Gastroesophageal sphincter (tissue), 4 donors: ENCODE measurements around the gene ERRFI1. TPM values are rescaled to one million over a fixed set of nuclear protein-coding genes. Genes with fewer than 3 reads are reported as not detected.

Source experiments
- ATAC-seq: fragments of 150-250 bp; one replicate; pipeline ENCODE4 v1.9.1; 2016; ENCODE audit warnings: mild to moderate bottlenecking, moderate library complexity
- H3K27ac ChIP-seq, 4 donors: fragments of 200-600 bp; sonication (generic) in 3 of 4; 1 replicate in 3 of 4; 2 replicates in 1 of 4; pipeline ENCODE4 v1.5.1; 2016 to 2019
- H3K27me3 ChIP-seq: fragments of 200-600 bp; sonication (generic); one replicate; pipeline ENCODE4 v1.5.1; 2019
- H3K36me3 ChIP-seq, 2 donors: fragments of 200-600 bp; sonication (generic); one replicate each; pipeline ENCODE4 v1.5.1; 2019; ENCODE audit warnings: control low read depth in 1 of 2
- H3K4me1 ChIP-seq, 3 donors: fragments of 200-600 bp; sonication (generic); 1 replicate in 2 of 3; 2 replicates in 1 of 3; pipeline ENCODE4 v1.5.1; 2016 to 2019; ENCODE audit warnings: control low read depth in 2 of 3
- H3K4me3 ChIP-seq, 2 donors: fragments of 200-600 bp; sonication (generic); one replicate each; pipeline ENCODE4 v1.5.1; 2019; ENCODE audit warnings: mild to moderate bottlenecking in 1 of 2, moderate library complexity in 1 of 2
- H3K9me3 ChIP-seq, 3 donors: fragments of 200-600 bp; sonication (generic); one replicate each; pipeline ENCODE4 v1.5.1; 2017 to 2019; ENCODE audit warnings: control low read depth in 2 of 3
- EP300 ChIP-seq: sonication (generic); formaldehyde crosslinking; IDR thresholded peaks from one replicate; pipeline ENCODE4 v1.6.1; 2017; ENCODE audit warnings: antibody characterized with exemption, mild to moderate bottlenecking
- POLR2A ChIP-seq, 2 donors: fragments of 450-650 bp; IDR thresholded peaks; one replicate each; pipeline ENCODE4 v1.6.1; 2017; ENCODE audit warnings: antibody characterized with exemption in 2 of 2, mild to moderate bottlenecking in 2 of 2, moderate library complexity in 1 of 2
- POLR2AphosphoS5 ChIP-seq: sonication (generic); formaldehyde crosslinking; IDR thresholded peaks from one replicate; pipeline ENCODE4 v1.6.1; 2017; ENCODE audit warnings: antibody characterized with exemption
- WGBS, 2 donors: methylation state at CpG; one replicate each; pipeline ENCODE4 v1.1.5; 2018; ENCODE audit warnings: low coverage in 1 of 2; 5-methylcytosine and 5-hydroxymethylcytosine counted together
- total RNA-seq, 4 donors: library from RNA; depleted of rRNA; stranded (reverse); fragments of >200 nt; gene quantifications; one replicate each; pipeline ENCODE4 v1.1.0, GENCODE V29; 2016
- TF ChIP-seq, protein P1 (sequence below), 4 experiments: fragments of 200-600 bp in 2 of 4; fragments of 450-650 bp in 2 of 4; sonication (generic) in 1 of 4; IDR thresholded peaks; one replicate each; pipeline ENCODE4 v1.5.1; 2017 to 2019; ENCODE audit warnings: antibody characterized with exemption in 4 of 4, mild to moderate bottlenecking in 2 of 4, moderate library complexity in 2 of 4

The ERRFI1 gene
- total RNA-seq, 4 donors from 2014 or later, result 344 to 570 (median 393) TPM

DNA sequence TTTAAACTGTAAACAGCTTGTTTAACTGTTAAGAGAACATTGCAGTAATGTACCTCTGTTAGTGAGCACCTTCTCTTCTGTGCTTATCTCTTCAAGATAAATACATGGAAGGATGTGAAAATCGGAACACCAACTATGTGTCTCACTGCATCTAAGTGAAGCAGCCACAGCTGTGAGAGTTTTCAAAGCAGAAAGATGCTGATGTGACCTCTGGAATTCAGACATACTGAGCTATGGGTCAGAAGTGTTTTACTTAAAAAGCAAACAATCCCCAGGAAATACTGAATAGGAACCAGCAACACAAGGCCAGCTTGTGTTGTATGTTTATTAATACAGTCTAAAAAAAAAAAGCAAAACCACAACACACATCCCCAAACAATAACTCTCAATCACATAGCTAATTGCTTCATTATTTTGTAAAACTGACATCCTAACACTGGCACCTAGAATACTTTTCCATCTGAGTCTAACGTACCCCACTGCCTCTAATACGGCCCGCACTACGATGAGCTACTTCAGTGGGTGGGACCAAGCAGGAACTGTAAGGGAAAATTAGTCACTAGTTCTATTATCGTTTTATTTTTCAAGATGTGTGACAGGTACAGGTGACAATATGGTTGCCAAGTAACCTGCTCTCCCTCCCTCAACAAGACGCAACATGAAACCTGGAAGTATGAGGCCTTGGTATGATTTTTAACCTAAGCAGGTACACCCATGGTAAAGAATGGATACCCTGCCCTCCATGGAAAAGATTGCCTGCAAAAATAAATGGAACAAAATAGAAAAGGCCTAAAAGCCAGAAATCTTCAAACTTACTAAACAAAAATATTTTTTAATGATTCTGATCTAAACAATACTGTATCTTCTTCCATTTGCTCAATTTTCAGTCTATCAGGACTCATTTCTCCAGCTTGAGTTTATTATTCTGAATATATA lies 13.9 kb downstream of the ERRFI1 start:
- TF ChIP-seq POLR2AphosphoS5, result no peak
- no peak for TF ChIP-seq EP300
- TF ChIP-seq, protein P1, sequence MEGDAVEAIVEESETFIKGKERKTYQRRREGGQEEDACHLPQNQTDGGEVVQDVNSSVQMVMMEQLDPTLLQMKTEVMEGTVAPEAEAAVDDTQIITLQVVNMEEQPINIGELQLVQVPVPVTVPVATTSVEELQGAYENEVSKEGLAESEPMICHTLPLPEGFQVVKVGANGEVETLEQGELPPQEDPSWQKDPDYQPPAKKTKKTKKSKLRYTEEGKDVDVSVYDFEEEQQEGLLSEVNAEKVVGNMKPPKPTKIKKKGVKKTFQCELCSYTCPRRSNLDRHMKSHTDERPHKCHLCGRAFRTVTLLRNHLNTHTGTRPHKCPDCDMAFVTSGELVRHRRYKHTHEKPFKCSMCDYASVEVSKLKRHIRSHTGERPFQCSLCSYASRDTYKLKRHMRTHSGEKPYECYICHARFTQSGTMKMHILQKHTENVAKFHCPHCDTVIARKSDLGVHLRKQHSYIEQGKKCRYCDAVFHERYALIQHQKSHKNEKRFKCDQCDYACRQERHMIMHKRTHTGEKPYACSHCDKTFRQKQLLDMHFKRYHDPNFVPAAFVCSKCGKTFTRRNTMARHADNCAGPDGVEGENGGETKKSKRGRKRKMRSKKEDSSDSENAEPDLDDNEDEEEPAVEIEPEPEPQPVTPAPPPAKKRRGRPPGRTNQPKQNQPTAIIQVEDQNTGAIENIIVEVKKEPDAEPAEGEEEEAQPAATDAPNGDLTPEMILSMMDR (IDR thresholded peaks at IDR 0.05), result no peak
- TF ChIP-seq POLR2A (IDR thresholded peaks at IDR 0.05), result no peak
- no peaks in the 10 kb centered on the region for H3K27me3 ChIP-seq
- no peak overlapping the region for H3K4me3 ChIP-seq
- no peaks in the 10 kb centered on the region for H3K9me3 ChIP-seq
- peak overlapping the region in 2 of 4 donors; percentile 1 to 25 for H3K27ac ChIP-seq
- H3K4me1 ChIP-seq, result peaks cover 19 to 83% (median 24%) of the 10 kb centered on the region in 3 donors
- no peak for ATAC-seq
- peaks cover 27 to 74% of the 10 kb centered on the region in 2 donors for H3K36me3 ChIP-seq
- WGBS, 2 donors, result 80% methylated on average over 7 of the region's 7 CpGs

DNA sequence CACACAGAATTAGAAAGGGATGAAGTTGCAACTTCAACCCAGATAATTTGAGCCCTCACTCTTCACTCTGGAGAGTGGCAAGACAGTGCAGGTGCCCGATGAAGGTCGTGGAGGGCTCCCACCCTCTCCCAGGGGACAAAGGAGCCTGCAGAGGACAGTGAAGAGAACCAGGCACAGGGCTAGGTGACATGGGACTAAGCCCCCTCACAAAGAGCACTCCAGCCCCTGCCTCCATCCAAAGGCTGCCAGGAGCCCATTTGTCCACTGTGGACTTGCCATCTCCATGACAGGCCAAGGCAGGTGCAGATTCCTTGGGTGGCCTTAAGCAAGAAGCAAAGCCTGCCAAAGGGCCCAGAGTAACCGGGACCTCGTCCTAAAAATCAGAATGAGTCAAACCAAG lies 15.1 kb downstream of the ERRFI1 start:
- 65 to 75% methylated on average over 2 of the region's 4 CpGs for WGBS, 2 donors
- Histone ChIP-seq H3K9me3 (no peaks in the 10 kb centered on the region), H3K27ac (peak overlapping the region in 3 of 4 donors; percentile 43 to 62 (median 56)), H3K27me3 (no peaks in the 10 kb centered on the region), H3K36me3 (peaks cover 27 to 74% of the 10 kb centered on the region in 2 donors), H3K4me1 (peaks cover 10 to 80% (median 17%) of the 10 kb centered on the region in 3 donors), H3K4me3 (no peak overlapping the region)
- TF ChIP-seq, protein P1 (IDR thresholded peaks at IDR 0.05), result no peak
- no peak for TF ChIP-seq EP300
- no peak for TF ChIP-seq POLR2A (IDR thresholded peaks at IDR 0.05)
- TF ChIP-seq POLR2AphosphoS5, result no peak
- ATAC-seq, result no peak

DNA sequence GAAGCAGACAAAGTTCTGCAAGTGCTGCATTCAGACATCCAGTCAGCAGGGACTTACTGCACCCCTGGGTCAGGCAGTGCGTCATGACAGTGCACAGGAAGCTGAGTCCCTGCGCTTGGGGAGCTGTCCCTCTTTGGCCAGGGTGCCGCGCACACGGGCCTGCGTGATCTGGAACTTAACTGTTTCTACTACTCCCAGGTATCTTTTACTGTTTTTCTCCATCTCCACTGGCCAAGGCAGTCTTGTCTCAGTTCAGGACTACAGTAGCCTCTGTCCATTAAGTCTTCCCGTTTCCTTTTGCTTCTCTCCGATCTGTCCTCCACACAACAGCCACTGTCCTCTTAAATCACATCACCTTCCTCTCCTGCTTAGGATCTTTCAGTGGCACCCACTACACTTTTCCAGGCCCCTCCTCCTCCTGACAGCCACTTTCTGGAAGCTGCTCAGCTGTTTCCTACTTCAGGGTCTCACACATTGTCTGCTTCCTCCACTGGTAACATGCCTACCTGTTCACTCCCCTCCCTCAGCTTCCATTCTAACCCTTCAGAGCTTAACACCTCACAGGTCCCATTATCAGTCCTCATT lies 15.9 kb downstream of the ERRFI1 start:
- Histone ChIP-seq H3K27ac (peak overlapping the region in 3 of 4 donors; percentile 7 to 62 (median 56)), H3K4me1 (peaks cover 1 to 80% (median 13%) of the 10 kb centered on the region in 3 donors), H3K9me3 (no peaks in the 10 kb centered on the region), H3K4me3 (no peak overlapping the region), H3K27me3 (no peaks in the 10 kb centered on the region), H3K36me3 (peaks cover 27 to 72% of the 10 kb centered on the region in 2 donors)
- WGBS, 2 donors, result 73 to 82% methylated on average over 7 to 8 of the region's 8 CpGs
- no peak for ATAC-seq
- peak; percentile 5 for TF ChIP-seq POLR2AphosphoS5
- TF ChIP-seq, protein P1 (IDR thresholded peaks at IDR 0.05), result no peak

DNA sequence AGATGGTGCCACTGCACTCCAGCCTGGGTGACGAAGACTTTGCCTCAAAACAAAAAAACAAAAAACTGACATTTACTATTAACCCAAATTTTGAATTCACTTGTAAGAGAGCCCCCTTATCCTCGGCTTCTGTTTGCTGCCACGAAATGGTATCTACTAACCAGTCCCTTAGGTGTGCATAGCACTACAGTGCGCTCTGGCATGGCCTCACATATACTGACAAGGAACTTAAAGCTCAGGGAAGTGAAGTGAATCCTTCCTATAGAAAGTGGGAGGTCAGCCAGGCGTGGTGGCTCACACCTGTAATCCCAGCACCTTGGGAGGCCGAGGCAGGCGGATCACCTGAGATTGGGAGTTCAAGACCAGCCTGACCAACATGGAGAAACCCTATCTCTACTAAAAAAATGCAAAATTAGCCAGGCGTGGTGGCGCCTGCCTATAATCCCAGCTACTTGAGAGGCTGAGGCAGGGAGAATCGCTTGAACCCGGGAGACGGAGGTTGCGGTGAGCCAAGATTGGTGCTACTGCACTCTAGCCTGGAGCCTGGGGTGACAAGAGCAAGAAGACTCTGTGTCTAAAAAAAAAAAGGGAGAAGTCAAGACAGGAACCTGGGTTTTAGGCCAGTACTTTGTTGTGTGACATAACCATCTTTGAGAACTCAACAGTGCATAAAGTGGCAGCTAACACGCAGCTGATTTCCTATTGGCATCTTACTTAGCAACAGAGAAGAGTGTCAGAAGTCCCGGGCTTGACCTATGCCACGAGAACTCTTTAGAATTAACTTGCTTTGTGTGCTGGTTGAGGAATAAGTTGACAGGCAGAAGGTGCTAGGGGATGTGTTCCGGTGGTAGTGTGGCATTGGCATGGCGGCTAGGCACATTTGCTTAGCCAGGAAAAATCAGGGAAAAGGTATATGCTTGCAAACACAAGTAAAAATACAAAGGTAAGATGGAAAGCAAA lies 16.8 kb downstream of the ERRFI1 start:
- ATAC-seq, result no peak
- 88 to 92% methylated on average over 13 to 14 of the region's 18 CpGs for WGBS, 2 donors
- Histone ChIP-seq H3K9me3 (no peaks in the 10 kb centered on the region), H3K27me3 (no peaks in the 10 kb centered on the region), H3K36me3 (peaks cover 26 to 64% of the 10 kb centered on the region in 2 donors), H3K4me3 (no peak overlapping the region), H3K4me1 (peaks cover 2 to 79% (median 9%) of the 10 kb centered on the region in 3 donors), H3K27ac (peak overlapping the region in 3 of 4 donors; percentile 7 to 50 (median 34))
- TF ChIP-seq, protein P1 (IDR thresholded peaks at IDR 0.05), result no peak
- TF ChIP-seq POLR2A (IDR thresholded peaks at IDR 0.05) (no peak), POLR2AphosphoS5 (no peak), EP300 (no peak)
